Endothelial cell of umbilical vein (primary cell): Measurements from ENCODE around the gene TTC33. TPM values are rescaled to one million over a fixed set of nuclear protein-coding genes. Genes with fewer than 3 reads are reported as not detected.

Experiments
- BruUV-seq: library from RNA; stranded (reverse); fragments of 400-500 nt; replicated peaks from 2 replicates; lab custom pipeline; 2021; lab: Mats Ljungman, UMichigan
- CTCF ChIA-PET: fragments of 300-600, 350-600 bp; sonication (Branson Sonifier 250); formaldehyde crosslinking; loops from one replicate; lab custom pipeline; 2021; ENCODE audit warnings: antibody characterized with exemption, inconsistent platforms; lab: Charles Lee
- POLR2A ChIA-PET: fragments of 300-600, 350-600 bp; sonication (Branson Sonifier 250); formaldehyde crosslinking; loops from one replicate; lab custom pipeline; 2021; ENCODE audit warnings: antibody characterized with exemption, inconsistent platforms; lab: Charles Lee
- DNase-seq: peaks from one replicate; pipeline ENCODE4 v3.0.0-alpha.2; 2011; ENCODE audit warnings: low read depth, low spot score
- FAIRE-seq: peaks from 2 replicates; lab custom pipeline; 2011; peaks lifted over from hg19 to GRCh38; lab: Jason Lieb, UNC
- H2AFZ ChIP-seq: 2 replicates; pipeline ENCODE4 v1.6.0; 2012; ENCODE audit warnings: low read depth, low read length, control low read depth, inconsistent platforms
- H3K27ac ChIP-seq: 2 replicates; pipeline ENCODE4 v1.5.1; 2011; ENCODE audit warnings: low read depth, mild to moderate bottlenecking, control low read depth, low read length, moderate library complexity; ENCODE audit not compliant: insufficient read depth
- H3K27me3 ChIP-seq, 2 experiments: 2 replicates each; pipeline versions ENCODE4 v1.6.0 to v1.6.1; 2011; ENCODE audit warnings: low read length in 2 of 2, mixed read lengths in 1 of 2; ENCODE audit not compliant: control insufficient read depth in 2 of 2, insufficient read depth in 2 of 2
- H3K36me3 ChIP-seq, 2 experiments: 2 replicates in 1 of 2; 3 replicates in 1 of 2; pipeline ENCODE4 v1.5.1; 2011; ENCODE audit warnings: low read length in 2 of 2, mild to moderate bottlenecking in 1 of 2, moderate library complexity in 1 of 2; ENCODE audit not compliant: control insufficient read depth in 2 of 2, insufficient read depth in 2 of 2; ENCODE audit errors: extremely low read depth in 1 of 2
- H3K4me1 ChIP-seq: 3 replicates; pipeline ENCODE4 v1.5.1; 2011; ENCODE audit warnings: mild to moderate bottlenecking, low read length; ENCODE audit not compliant: control insufficient read depth, insufficient read depth; ENCODE audit errors: extremely low read depth
- H3K4me2 ChIP-seq: 2 replicates; pipeline ENCODE4 v1.6.1; 2011; ENCODE audit warnings: low read length, control low read depth, mixed read lengths; ENCODE audit not compliant: insufficient read depth
- H3K4me3 ChIP-seq, 3 experiments: fragments of 200-600 bp in 1 of 3; sonication (generic), shearing (Covaris generic) in 1 of 3; replicated peaks in 1 of 3; 2 replicates each; pipeline ENCODE4 v1.5.1; 2011 to 2016; ENCODE audit warnings: control low read depth in 3 of 3, low read length in 3 of 3, mild to moderate bottlenecking in 2 of 3, inconsistent platforms in 1 of 3, low read depth in 1 of 3, moderate library complexity in 1 of 3; ENCODE audit not compliant: insufficient read depth in 1 of 3
- H3K79me2 ChIP-seq: 2 replicates; pipeline ENCODE4 v1.6.0; 2012; ENCODE audit warnings: low read length, inconsistent platforms; ENCODE audit not compliant: control insufficient read depth, insufficient read depth
- H3K9ac ChIP-seq: replicated peaks from 2 replicates; pipeline ENCODE3; 2011; ENCODE audit warnings: low read length, control low read depth; ENCODE audit not compliant: insufficient read depth; ENCODE audit errors: extremely low read depth
- H3K9me1 ChIP-seq: replicated peaks from 3 replicates; pipeline ENCODE4 v1.6.0; 2011; ENCODE audit warnings: mild to moderate bottlenecking, low read length; ENCODE audit not compliant: control insufficient read depth, insufficient read depth; ENCODE audit errors: extremely low read depth
- H3K9me3 ChIP-seq: replicated peaks from 2 replicates; pipeline ENCODE4 v1.5.1; 2012; ENCODE audit warnings: low read length, inconsistent platforms; ENCODE audit not compliant: control insufficient read depth, insufficient read depth
- H4K20me1 ChIP-seq: replicated peaks from 2 replicates; pipeline ENCODE3; 2011; ENCODE audit warnings: mild to moderate bottlenecking, low read length; ENCODE audit not compliant: control insufficient read depth, insufficient read depth; ENCODE audit errors: extremely low read depth
- CTCF ChIP-seq, 2 donors: IDR thresholded peaks; 1 replicate in 1 of 2; 2 replicates in 1 of 2; pipeline ENCODE4 v1.5.1; 2011; ENCODE audit warnings: low read length in 2 of 2, mild to moderate bottlenecking in 2 of 2, moderate library complexity in 2 of 2, control low read depth in 1 of 2, inconsistent platforms in 1 of 2, low read depth in 1 of 2; ENCODE audit not compliant: insufficient read depth in 1 of 2; ENCODE audit errors: extremely low read depth in 1 of 2
- EZH2 ChIP-seq: IDR thresholded peaks from 2 replicates; pipeline ENCODE4 v1.6.1; 2012; ENCODE audit warnings: borderline replicate concordance, low read depth, mild to moderate bottlenecking, moderate library complexity, low read length, inconsistent platforms; ENCODE audit not compliant: severe bottlenecking
- FOS ChIP-seq: IDR thresholded peaks from 2 replicates; pipeline ENCODE4 v1.6.1; 2011; ENCODE audit warnings: mild to moderate bottlenecking, low read length, moderate library complexity, borderline replicate concordance; ENCODE audit not compliant: insufficient read depth
- GATA2 ChIP-seq: IDR thresholded peaks from 2 replicates; pipeline ENCODE4 v1.7.0; 2011; ENCODE audit warnings: low read depth, mild to moderate bottlenecking, moderate library complexity, mixed read lengths, low read length; ENCODE audit not compliant: insufficient read length, insufficient read depth
- JUN ChIP-seq: IDR thresholded peaks from 2 replicates; pipeline ENCODE4 v1.6.1; 2011; ENCODE audit warnings: borderline replicate concordance, low read depth; ENCODE audit not compliant: insufficient read length, insufficient read depth
- MAX ChIP-seq: IDR thresholded peaks from 2 replicates; pipeline ENCODE4 v1.6.1; 2011; ENCODE audit not compliant: insufficient read depth, insufficient read length
- MYC ChIP-seq: IDR thresholded peaks from one replicate; pipeline ENCODE4 v1.6.1; 2011; ENCODE audit warnings: mild to moderate bottlenecking, low read depth, low read length
- POLR2A ChIP-seq: IDR thresholded peaks from 2 replicates; pipeline ENCODE4 v1.6.1; 2012; ENCODE audit warnings: low read depth, mild to moderate bottlenecking, control low read depth, low read length
- POLR2AphosphoS5 ChIP-seq: IDR thresholded peaks from 2 replicates; pipeline ENCODE4 v1.6.1; 2012; ENCODE audit warnings: low read depth, mild to moderate bottlenecking, control low read depth, low read length, moderate library complexity; ENCODE audit not compliant: insufficient read depth
- dilution Hi-C: fragments of 300-500 bp; cut with MboI; formaldehyde crosslinking; loops from one replicate; pipeline ENCODE4 v1.15.0; 2019; ENCODE audit warnings: low sequenced_read_pairs; ENCODE audit not compliant: extremely low pct_ligation_motif_present
- intact Hi-C: fragments of 100-400 bp; cut with micrococcal nuclease; formaldehyde crosslinking; loops from one replicate; pipeline ENCODE4 v1.10.0; 2022
- polyA plus RNA-seq, 4 experiments: library from polyadenylated mRNA; depleted of rRNA in 3 of 4; stranded (reverse) in 3 of 4; unstranded in 1 of 4; fragments of >200 nt; gene quantifications; 2 replicates each; pipeline versions ENCODE4 v1.2.1 to v1.2.3, GENCODE V29; 2011 to 2012; ENCODE audit warnings: missing spikeins in 1 of 4
- total RNA-seq: library from RNA; stranded (reverse); gene quantifications from 2 replicates; pipeline ENCODE4 v1.2.3, GENCODE V29; 2021

The TTC33 gene
- total and polyA plus RNA-seq, 2 donors (not counting 3 experiments of a cell fraction or from before 2014, with no cell fraction given) = 2.2 to 11.7 TPM

- no TSS peak for BruUV-seq
- Histone ChIP-seq H3K9me3 (no peaks in the 10 kb centered on the region), H3K79me2 (no peaks in the 10 kb centered on the region), H3K36me3 (no peaks in the 10 kb centered on the region), H3K27me3 (no peaks in the 10 kb centered on the region), H3K4me1 (no peaks in the 10 kb centered on the region), H3K4me2 (no peak overlapping the region), H4K20me1 (no peaks in the 10 kb centered on the region), H3K27ac (no peak overlapping the region), H2AFZ (no peak overlapping the region), H3K9me1 (no peaks in the 10 kb centered on the region), H3K9ac (no peak overlapping the region), H3K4me3 (no peak overlapping the region)
- dilution Hi-C loops = no loop called here
- intact Hi-C loops = no loop called here
- ChIA-PET CTCF (no interaction called here), POLR2A (no interaction called here)
- DNase-seq (no peak), FAIRE-seq (no peak)
- TF ChIP-seq MAX (no peak), CTCF (IDR thresholded peaks at IDR 0.05; ENCODE audit: extremely low read depth in 1 of 2, insufficient read depth in 1 of 2, low read depth in 1 of 2, low read length in 2 of 2) (no peak), MYC (no peak), POLR2AphosphoS5 (no peak), FOS (no peak), EZH2 (no peak), JUN (no peak), GATA2 (no peak), POLR2A (no peak)
Observed at GRCh38 chr5:40491644-40492043, 264.1 kb downstream of the TTC33 start.
